ENCODE measurements around the gene FLRT2.

Gene FLRT2

GRCh38 chr14:85566603-85567002, 36.7 kb downstream of the FLRT2 start:
- no peak for FAIRE-seq

- FAIRE-seq = no peak
Observed at GRCh38 chr14:85572011-85572410, 42.1 kb downstream of the FLRT2 start.

- FAIRE-seq = no peak
Observed at GRCh38 chr14:85572845-85573244, 42.9 kb downstream of the FLRT2 start.

- FAIRE-seq = no peak
Observed at GRCh38 chr14:85573406-85573805, 43.5 kb downstream of the FLRT2 start.

GRCh38 chr14:85574853-85575616, 45.1 kb downstream of the FLRT2 start:
- no peak for FAIRE-seq

- no peak for FAIRE-seq
Observed at GRCh38 chr14:85575617-85575898, 45.6 kb downstream of the FLRT2 start.

GRCh38 chr14:85576218-85576617, 46.3 kb downstream of the FLRT2 start:
- no peak for FAIRE-seq

- no peak for FAIRE-seq
Observed at GRCh38 chr14:85576848-85577542, 47.1 kb downstream of the FLRT2 start.

- FAIRE-seq = no peak
Observed at GRCh38 chr14:85577543-85578114, 47.7 kb downstream of the FLRT2 start.

GRCh38 chr14:85578357-85578756, 48.4 kb downstream of the FLRT2 start:
- FAIRE-seq = no peak

- no peak for FAIRE-seq
Observed at GRCh38 chr14:85578930-85579329, 49.0 kb downstream of the FLRT2 start.

- FAIRE-seq = no peak
Observed at GRCh38 chr14:85579942-85580341, 50.0 kb downstream of the FLRT2 start.

- no peak for FAIRE-seq
Observed at GRCh38 chr14:85580536-85581140, 50.7 kb downstream of the FLRT2 start.

GRCh38 chr14:85581691-85582090, 51.7 kb downstream of the FLRT2 start:
- FAIRE-seq = no peak

GRCh38 chr14:85583380-85583779, 53.4 kb downstream of the FLRT2 start:
- no peak for FAIRE-seq

- FAIRE-seq = no peak
Observed at GRCh38 chr14:85584481-85584880, 54.5 kb downstream of the FLRT2 start.

GRCh38 chr14:85587151-85587711, 57.3 kb downstream of the FLRT2 start:
- peak; percentile 48 for FAIRE-seq

GRCh38 chr14:85590784-85591183, 60.8 kb downstream of the FLRT2 start:
- no peak for FAIRE-seq

GRCh38 chr14:85594217-85594616, 64.3 kb downstream of the FLRT2 start:
- FAIRE-seq = no peak

- no peak for FAIRE-seq
Observed at GRCh38 chr14:85595981-85596380, 66.0 kb downstream of the FLRT2 start.

GRCh38 chr14:85596562-85596961, 66.6 kb downstream of the FLRT2 start:
- FAIRE-seq = no peak

GRCh38 chr14:85597701-85598100, 67.8 kb downstream of the FLRT2 start:
- FAIRE-seq = no peak

GRCh38 chr14:85599939-85600338, 70.0 kb downstream of the FLRT2 start:
- no peak for FAIRE-seq

- FAIRE-seq = no peak
Observed at GRCh38 chr14:85601246-85601645, 71.3 kb downstream of the FLRT2 start.
